ENCODE measurements around the gene TMEM86B.

- TF ChIP-seq CTCF (IDR thresholded peaks at IDR 0.05) (no peak), POLR2A (IDR thresholded peaks at IDR 0.05) (no peak)
Measured at GRCh38 chr19:55228015-55228391, 560 bp downstream of the TMEM86B start.

All from thyroid gland (tissue), 4 donors.